Forelimb muscle (tissue), 1 donor: ENCODE measurements around the gene SOX30. TPM values are rescaled to one million over a fixed set of nuclear protein-coding genes. Genes with fewer than 3 reads are reported as not detected.

Experiments
- DNase-seq: peaks from one replicate; pipeline ENCODE4 v3.0.0-alpha.2; 2013; ENCODE audit warnings: low read depth
- polyA plus RNA-seq: library from polyadenylated mRNA; unstranded; fragments of 120-200 nt; gene quantifications from one replicate; pipeline ENCODE4 v1.2.1, GENCODE V29; 2013; ENCODE audit not compliant: insufficient read length

Gene SOX30
- polyA plus RNA-seq, 1 donor, result 0.42 TPM

DNA sequence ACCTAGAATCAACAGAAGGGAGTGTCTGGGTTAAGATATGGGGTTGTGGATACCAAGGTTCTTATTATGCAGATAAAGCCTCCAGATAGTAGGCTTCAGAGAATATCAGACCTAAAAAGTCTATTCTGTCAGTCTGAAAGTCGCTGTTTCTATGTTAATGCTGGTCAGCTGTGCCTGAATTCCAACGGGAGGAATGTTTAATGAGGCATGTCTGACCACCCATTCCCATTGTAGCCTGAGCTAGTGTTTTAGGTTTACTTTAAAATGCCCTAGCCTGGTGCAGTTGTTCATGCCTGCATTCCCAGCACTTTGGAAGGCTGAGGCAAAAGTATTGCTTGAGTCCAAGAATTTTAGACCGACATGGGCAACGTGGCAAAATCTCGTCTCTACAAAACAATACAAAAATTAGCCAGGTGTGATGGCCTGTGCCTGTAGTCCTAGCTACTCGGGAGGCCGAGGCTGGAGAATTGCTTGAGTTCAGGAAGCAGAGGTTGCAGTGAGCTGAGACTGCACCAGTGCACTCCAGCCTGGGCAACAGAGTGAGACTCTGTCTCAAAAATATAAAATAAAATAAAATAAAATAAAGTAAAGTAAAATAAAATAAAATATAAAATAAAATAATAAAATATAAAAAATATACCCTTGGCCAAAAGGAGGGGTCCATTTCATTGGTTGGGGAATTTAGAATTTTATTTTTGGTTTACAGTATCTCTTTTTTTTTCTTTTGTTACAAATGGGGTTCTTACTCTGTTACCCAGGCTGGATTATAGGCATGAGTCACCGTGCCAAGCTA, 7.8 kb upstream of the SOX30 start:
- DNase-seq, result no peak

- no peak for DNase-seq
Observed at GRCh38 chr5:157658893-157659292, 6.7 kb upstream of the SOX30 start.

- DNase-seq, result no peak
Observed at GRCh38 chr5:157657516-157657915, 5.3 kb upstream of the SOX30 start.

DNA sequence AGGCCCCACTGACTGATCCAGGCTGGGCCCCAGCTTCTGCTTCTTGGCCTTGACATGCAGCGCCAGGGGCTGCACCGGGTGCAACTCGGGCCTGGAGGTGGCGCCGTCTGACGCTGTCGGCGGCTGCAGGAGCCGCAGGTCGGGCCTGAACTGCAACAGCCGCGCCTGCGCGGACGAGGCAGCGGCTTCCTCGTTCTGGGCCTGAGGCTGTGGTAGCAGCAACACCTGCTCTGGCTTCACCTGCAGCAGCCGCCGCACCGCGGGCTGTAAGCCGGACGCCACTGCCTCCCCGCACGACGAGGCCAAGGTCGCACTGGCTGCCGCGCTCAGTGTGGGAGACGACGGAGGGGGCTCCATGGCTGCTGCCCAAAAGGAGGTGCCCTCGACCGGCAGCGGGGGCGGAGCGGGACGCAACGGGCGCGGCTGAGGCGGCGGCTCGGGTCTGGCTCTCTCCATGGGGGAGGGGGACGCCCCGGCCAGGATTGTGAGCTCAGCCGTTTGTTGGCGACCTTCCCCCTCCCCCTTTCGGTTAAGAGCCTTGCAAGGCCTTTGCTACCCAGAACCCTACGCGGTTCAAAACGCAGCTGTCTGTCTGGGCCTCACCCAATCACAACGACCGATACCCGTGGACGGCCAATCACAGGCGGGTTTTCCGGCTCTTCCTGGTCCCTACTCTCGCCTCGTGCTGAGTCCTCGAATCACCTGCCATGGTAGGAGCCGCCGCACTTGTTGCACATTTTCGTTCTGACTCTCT, 438 bp downstream of the SOX30 start:
- DNase-seq, result no peak

DNA sequence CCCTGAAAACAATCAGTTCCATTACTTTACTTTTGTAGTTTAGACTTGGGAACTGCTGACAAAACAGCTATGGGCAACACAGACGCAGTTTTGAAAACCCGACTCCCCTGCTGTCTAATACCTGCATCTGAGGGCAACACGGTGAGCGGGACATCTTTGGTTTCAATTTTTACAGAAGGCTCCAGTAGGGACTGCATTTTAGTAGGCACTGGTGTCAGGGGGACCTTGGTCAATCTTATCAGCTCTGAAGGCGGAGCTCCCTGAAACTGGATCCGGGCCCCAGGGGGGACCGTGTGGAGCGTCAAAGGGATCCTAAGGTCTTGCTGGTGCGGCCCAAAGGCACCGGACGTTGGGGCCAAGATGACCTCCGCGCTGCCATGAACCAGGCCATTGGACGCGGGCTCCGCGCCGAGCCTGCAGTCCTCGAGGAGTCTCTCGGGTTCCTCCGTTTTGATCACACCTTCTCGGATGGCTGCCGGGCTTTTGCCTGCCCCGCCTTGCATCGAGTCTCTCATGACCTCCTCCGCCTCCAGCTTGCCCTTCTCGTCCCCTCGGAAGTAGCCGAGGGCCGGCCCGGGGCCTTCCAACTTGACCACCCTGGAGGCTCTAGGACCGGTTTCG, 1.1 kb downstream of the SOX30 start:
- no peak for DNase-seq

DNA sequence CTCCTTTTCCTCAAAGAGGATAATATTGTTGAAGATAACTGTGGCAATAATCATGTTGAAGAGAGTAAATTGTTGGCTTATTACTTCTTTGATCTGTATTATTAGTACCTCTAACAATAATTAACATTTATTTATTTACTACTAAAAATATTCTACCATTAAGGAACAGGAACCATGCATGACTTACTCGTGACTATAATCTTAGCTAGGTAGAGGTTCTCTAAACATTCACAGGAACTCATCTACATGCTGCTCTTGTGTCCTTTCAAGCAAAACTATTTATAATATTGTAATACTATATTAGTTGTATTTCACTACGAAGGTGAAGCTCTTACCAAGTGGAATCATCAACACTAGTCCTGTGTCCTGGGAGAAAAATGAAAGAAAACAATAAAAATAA, 3.1 kb downstream of the SOX30 start:
- DNase-seq, result no peak

GRCh38 chr5:157648275-157648990, 3.8 kb downstream of the SOX30 start:
- no peak for DNase-seq

- no peak for DNase-seq
Observed at GRCh38 chr5:157640406-157641066, 11.7 kb downstream of the SOX30 start.

DNA sequence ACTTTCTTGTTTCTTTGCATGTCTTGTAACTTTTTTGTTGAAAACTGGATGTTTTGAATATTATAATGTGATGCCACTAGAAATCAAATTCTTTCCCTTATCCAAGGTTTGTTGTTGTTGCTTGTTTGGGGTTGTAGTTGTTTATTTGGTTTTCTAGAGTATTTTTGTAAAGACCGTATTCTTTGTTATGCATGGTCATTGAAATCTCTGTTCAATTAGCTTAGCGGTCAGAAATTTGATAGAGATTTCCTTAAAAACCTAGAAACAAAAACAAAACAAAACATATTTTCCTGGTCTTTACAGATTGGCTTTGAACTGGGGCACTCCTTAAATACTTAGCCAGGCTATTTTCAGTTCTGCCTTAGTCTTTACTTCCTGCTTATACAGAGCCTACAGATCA, 21.9 kb downstream of the SOX30 start:
- no peak for DNase-seq

GRCh38 chr5:157626831-157627230, 25.4 kb downstream of the SOX30 start:
- no peak for DNase-seq

- DNase-seq, result no peak
Observed at GRCh38 chr5:157624144-157624543, 28.1 kb downstream of the SOX30 start.

GRCh38 chr5:157620776-157621175, 31.5 kb downstream of the SOX30 start:
- no peak for DNase-seq

DNA sequence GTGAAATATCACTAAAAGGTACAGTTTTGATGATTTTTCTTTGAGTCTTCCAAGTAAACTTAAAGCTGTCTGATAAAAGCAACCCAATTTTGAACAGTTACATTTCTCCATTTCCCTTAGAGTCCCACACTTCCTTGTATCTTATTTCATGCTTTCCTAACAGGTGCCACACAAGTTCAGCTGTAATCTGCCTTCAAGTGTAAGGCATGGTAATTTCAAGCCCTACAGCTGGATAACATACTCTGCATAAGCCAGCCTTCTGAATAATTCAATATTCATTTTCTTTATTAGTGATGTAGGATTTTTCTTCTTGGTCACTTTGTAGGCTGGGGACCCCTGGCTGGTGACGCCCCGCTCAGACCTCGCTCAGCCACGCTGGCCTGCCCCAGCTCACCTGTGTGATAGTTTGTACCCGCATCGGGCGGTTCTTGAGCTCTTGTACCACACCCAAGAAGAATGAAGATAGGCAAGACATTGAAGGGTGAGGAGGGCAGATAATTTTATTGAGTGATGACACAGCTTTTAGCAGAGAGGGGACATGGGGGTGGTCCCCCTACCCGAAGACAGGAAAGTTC, 34.0 kb downstream of the SOX30 start:
- DNase-seq, result no peak

DNA sequence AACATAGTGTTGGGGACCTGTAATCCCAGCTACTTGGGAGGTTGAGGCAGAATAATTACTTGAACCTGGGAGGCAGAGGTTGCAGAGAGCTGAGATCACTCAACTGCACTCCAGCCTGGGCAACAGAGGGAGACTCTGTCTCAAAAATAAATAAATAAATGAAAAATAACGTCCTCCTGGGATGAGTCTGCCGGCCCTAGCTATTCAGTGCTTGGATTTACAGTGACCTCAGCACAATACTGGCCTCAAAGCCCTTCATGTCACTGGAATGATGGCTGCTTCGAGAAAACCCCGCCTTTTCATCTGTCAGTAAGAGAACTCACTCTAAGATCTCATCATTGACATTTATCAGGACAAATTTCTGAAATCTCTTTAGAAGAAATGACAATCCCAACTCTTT, 35.5 kb downstream of the SOX30 start:
- DNase-seq, result no peak

DNA sequence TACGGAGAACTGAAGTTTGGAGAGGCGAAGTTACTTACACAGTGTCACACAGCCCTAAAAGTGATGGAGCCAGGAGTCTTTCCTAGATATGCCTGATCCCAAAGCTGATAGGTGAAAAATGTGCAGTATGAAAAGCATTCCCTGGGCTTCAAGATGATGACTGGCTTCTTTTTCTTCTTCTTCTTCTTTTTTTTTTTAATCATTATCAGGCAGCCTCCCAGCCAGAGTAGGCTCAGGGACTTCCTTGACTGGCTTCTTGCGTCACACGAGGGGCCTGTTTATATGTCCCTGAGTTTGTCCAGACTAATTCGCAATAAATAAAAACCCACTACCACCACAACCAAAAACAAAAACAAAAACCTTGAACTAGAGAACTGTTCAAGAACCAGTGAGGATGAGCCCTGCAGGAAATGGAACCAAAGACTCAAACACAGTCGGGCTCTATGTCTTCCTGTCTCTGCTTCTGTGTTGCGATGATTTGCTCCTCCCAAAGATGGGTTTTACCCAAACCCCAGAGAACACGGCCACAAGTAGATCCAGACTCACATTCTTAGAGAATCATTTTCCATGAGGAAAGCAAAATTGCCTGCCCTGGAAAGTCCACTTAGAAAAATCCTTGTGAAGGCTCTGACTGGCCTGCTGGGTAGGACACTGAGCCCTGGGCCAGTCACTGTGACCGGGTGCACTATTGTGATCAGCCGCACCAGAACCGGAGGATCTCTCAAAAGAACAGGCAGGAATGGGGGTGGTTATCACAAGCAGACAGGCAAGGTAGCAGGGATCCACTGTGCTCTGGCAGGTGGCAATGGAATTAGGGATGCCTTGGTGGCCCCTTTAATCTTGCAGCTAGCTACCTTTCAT, 38.6 kb downstream of the SOX30 start:
- no peak for DNase-seq

GRCh38 chr5:157612581-157612980, 39.7 kb downstream of the SOX30 start:
- no peak for DNase-seq

DNA sequence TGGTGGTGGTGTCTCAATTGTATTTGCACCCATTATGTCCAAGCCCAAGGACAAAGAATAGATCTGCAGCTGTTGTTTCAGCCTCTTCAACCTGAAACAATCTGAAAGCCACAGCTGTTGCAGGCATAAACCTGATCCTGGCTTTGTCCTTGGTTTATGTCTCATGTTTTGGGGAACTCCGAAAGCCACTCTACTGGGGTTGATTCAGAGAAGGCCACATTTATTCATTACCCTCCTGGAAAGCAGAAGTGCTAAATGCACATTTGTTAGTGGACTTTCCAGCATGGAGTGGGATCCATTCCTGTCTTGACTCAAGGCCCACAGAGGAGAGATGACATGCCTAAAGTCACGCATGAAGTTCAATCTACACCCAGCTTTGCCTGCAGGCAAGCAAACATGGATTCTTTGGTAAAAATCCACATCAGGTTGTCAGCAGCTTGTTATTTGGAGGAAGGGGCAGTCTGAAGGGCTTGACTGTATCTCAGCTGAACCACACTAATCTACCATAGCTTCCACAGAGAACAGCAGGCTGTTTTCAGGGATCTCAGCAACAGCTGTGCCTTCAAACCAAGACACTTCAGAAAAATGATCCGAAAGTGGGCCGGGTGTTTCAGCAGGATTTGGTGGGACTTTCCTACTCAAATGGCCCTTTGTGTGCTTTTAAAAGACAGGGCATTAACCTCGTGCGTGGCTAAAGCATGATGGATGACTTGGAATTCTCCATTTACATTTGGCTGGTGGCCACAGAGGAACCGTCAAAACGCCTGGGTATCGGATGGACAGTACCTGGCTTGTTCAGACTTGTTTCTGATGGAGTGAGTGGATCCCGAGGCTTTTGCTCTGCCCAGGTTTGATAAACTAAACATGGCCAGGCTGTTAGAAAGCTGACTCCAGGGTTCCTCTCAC, 40.4 kb downstream of the SOX30 start:
- no peak for DNase-seq

DNA sequence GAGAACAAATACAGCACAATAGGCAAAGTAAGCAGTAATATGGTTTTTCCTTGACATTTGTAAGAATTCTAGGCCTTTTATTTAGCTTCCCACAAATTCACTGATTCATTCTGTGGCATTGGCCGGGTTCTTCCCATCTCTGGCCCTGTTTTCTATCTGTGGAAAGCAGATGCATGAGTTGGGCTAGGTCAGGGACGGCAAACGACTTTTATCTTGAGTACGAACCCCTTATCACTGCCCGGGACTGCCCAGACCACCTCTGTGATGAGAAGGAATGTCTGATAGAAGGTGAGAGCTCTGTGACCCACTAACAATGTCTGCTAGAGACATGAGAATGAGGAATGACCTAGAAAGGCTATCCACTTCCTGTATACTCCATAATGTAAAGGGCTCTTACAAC, 41.2 kb downstream of the SOX30 start:
- no peak for DNase-seq

- no peak for DNase-seq
Observed at GRCh38 chr5:157608972-157609565, 43.2 kb downstream of the SOX30 start.
